Skeletal muscle tissue (tissue), 4 donors: ENCODE data around the gene CALML3. TPM values are rescaled to one million over a fixed set of nuclear protein-coding genes. Genes with fewer than 3 reads are reported as not detected.

Experiments used
- H3K27ac ChIP-seq: one replicate; pipeline ENCODE4 v1.7.0; 2013; ENCODE audit warnings: mild to moderate bottlenecking, low read depth, low read length, inconsistent platforms
- H3K27me3 ChIP-seq, 3 donors: one replicate each; pipeline ENCODE4 v1.7.0; 2013; ENCODE audit warnings: low read length in 3 of 3; ENCODE audit not compliant: control insufficient read depth in 3 of 3, insufficient read depth in 3 of 3
- H3K36me3 ChIP-seq, 3 donors: one replicate each; pipeline ENCODE4 v1.7.0; 2013; ENCODE audit warnings: low read length in 3 of 3; ENCODE audit not compliant: control insufficient read depth in 3 of 3, insufficient read depth in 3 of 3
- H3K4me1 ChIP-seq, 3 donors: one replicate each; pipeline ENCODE4 v1.7.0; 2013; ENCODE audit warnings: low read length in 3 of 3, mild to moderate bottlenecking in 3 of 3; ENCODE audit not compliant: control insufficient read depth in 3 of 3, insufficient read depth in 3 of 3
- H3K4me3 ChIP-seq, 3 donors: one replicate each; pipeline ENCODE4 v1.7.0; 2013; ENCODE audit warnings: low read length in 3 of 3
- H3K9ac ChIP-seq, 3 donors: one replicate each; pipeline ENCODE4 v1.7.0; 2013; ENCODE audit warnings: low read length in 3 of 3, mild to moderate bottlenecking in 3 of 3, moderate library complexity in 2 of 3, low read depth in 1 of 3
- H3K9me3 ChIP-seq, 3 donors: one replicate each; pipeline ENCODE4 v1.7.0; 2013; ENCODE audit warnings: low read length in 3 of 3; ENCODE audit not compliant: control insufficient read depth in 3 of 3
- total RNA-seq: library from RNA; depleted of rRNA; stranded (reverse); fragments of >200 nt; gene quantifications from one replicate; pipeline ENCODE4 v1.2.3, GENCODE V29; 2014
- donor health status: Osteomylitis.

CALML3 gene
- total RNA-seq, 1 donor from 2014 or later: not detected

GRCh38 chr10:5576154-5576748 lies 51.5 kb downstream of the CALML3 start:
- Histone ChIP-seq H3K27me3 (no peaks in the 10 kb centered on the region), H3K4me3 (no peak overlapping the region), H3K27ac (no peak overlapping the region), H3K9me3 (no peaks in the 10 kb centered on the region), H3K4me1 (peaks cover 18 to 21% (median 21%) of the 10 kb centered on the region in 3 donors), H3K36me3 (no peaks in the 10 kb centered on the region), H3K9ac (no peak overlapping the region)

Other genes with a start within 250 kb of the CALML3 start
- gene UCN3, start 160.0 kb upstream of the CALML3 start, total RNA-seq: not detected
- not detected for gene TUBAL3, start 120.1 kb upstream of the CALML3 start, total RNA-seq
- gene NET1, start 112.4 kb upstream of the CALML3 start, total RNA-seq: 79.3 TPM
- not detected for gene CALML5, start 25.4 kb upstream of the CALML3 start, total RNA-seq
- 10.4 TPM for gene ASB13, start 141.6 kb downstream of the CALML3 start, total RNA-seq
- 54.3 TPM for gene TASOR2, start 159.9 kb downstream of the CALML3 start, total RNA-seq